SK-N-SH treated with all-trans-retinoic acid at 6 μM for 48 hours (cell line): Measurements from ENCODE around the gene SYDE2.

ENCODE experiments used
- ATAC-seq: fragments of 200-7000 bp; cut with Tn5 transposase; 3 replicates; pipeline ENCODE4 v1.9.1; 2020; ENCODE audit warnings: mild to moderate bottlenecking, moderate library complexity
- ARNTL ChIP-seq: fragments of 450-650 bp; formaldehyde crosslinking; IDR thresholded peaks from 2 replicates; pipeline ENCODE4 v1.5.0; 2020; ENCODE audit warnings: low read depth, mild to moderate bottlenecking, moderate library complexity, borderline replicate concordance
- CSDC2 ChIP-seq: fragments of 250-450 bp; sonication (Bioruptor Pico); IDR thresholded peaks from 2 replicates; pipeline ENCODE4 v1.5.0; 2020; ENCODE audit warnings: mild to moderate bottlenecking, moderate library complexity
- GLIS3 ChIP-seq: fragments of 250-450 bp; sonication (Bioruptor Pico); IDR thresholded peaks from 2 replicates; pipeline ENCODE4 v1.5.0; 2020; ENCODE audit warnings: mild to moderate bottlenecking, moderate library complexity
- ISL1 ChIP-seq: fragments of 250-450 bp; sonication (Bioruptor Pico); IDR thresholded peaks from 2 replicates; pipeline ENCODE4 v2.1.2; 2022; ENCODE audit warnings: mild to moderate bottlenecking, moderate library complexity
- OSR1 ChIP-seq: fragments of 250-450 bp; sonication (Bioruptor Pico); IDR thresholded peaks from 2 replicates; pipeline ENCODE4 v1.8.0; 2022; ENCODE audit warnings: moderate library complexity, mild to moderate bottlenecking, inconsistent platforms
- PPARA ChIP-seq: fragments of 250-450 bp; sonication (Bioruptor Pico); IDR thresholded peaks from 2 replicates; pipeline ENCODE4 v1.5.0; 2020; ENCODE audit warnings: mild to moderate bottlenecking, borderline replicate concordance
- RARB ChIP-seq: fragments of 250-450 bp; sonication (Bioruptor Pico); IDR thresholded peaks from 2 replicates; pipeline ENCODE4 v1.8.0; 2021; ENCODE audit warnings: mild to moderate bottlenecking, moderate library complexity
- SNAI2 ChIP-seq: fragments of 250-450 bp; sonication (Bioruptor Pico); IDR thresholded peaks from 2 replicates; pipeline ENCODE4 v1.5.0; 2020; ENCODE audit warnings: mild to moderate bottlenecking, moderate library complexity
- TCF4 ChIP-seq: fragments of 250-450 bp; sonication (Bioruptor Pico); IDR thresholded peaks from 2 replicates; pipeline ENCODE4 v1.8.0; 2021; ENCODE audit warnings: mild to moderate bottlenecking, moderate library complexity, borderline replicate concordance
- TOX ChIP-seq: fragments of 250-450 bp; sonication (Bioruptor Pico); IDR thresholded peaks from 2 replicates; pipeline ENCODE4 v1.8.0; 2021; ENCODE audit warnings: mild to moderate bottlenecking, moderate library complexity, borderline replicate concordance
- ZC3H10 ChIP-seq: fragments of 250-450 bp; sonication (Bioruptor Pico); IDR thresholded peaks from 2 replicates; pipeline ENCODE4 v1.5.1; 2021; ENCODE audit warnings: mild to moderate bottlenecking, moderate library complexity
- ZFP30 ChIP-seq: fragments of 450-650 bp; formaldehyde crosslinking; IDR thresholded peaks from 2 replicates; pipeline ENCODE4 v1.5.0; 2022; ENCODE audit warnings: mild to moderate bottlenecking, moderate library complexity
- ZNF70 ChIP-seq: fragments of 450-650 bp; formaldehyde crosslinking; IDR thresholded peaks from 2 replicates; pipeline ENCODE4 v1.5.0; 2020; ENCODE audit warnings: mild to moderate bottlenecking, moderate library complexity
- ZNF8 ChIP-seq: fragments of 450-650 bp; formaldehyde crosslinking; IDR thresholded peaks from 2 replicates; pipeline ENCODE4 v1.5.0; 2020; ENCODE audit warnings: mild to moderate bottlenecking, moderate library complexity
- TF ChIP-seq, protein P1 (sequence below): fragments of 250-450 bp; sonication (Bioruptor Pico); IDR thresholded peaks from 2 replicates; pipeline ENCODE4 v1.5.0; 2020; ENCODE audit warnings: mild to moderate bottlenecking, moderate library complexity
- TF ChIP-seq, protein P2 (sequence below): fragments of 250-450 bp; sonication (Bioruptor Pico); IDR thresholded peaks from 2 replicates; pipeline ENCODE4 v1.8.0; 2021; ENCODE audit warnings: low read depth, mild to moderate bottlenecking, moderate library complexity, borderline replicate concordance
- TF ChIP-seq, protein P3 (sequence below): fragments of 250-450 bp; sonication (Bioruptor Pico); IDR thresholded peaks from 2 replicates; pipeline ENCODE4 v1.8.0; 2020; ENCODE audit warnings: mild to moderate bottlenecking, moderate library complexity, borderline replicate concordance
- TF ChIP-seq, protein P4 (sequence below): fragments of 250-450 bp; sonication (Bioruptor Pico); IDR thresholded peaks from 2 replicates; pipeline ENCODE4 v1.5.1; 2021; ENCODE audit warnings: mild to moderate bottlenecking, moderate library complexity
- TF ChIP-seq, protein P5 (sequence below): fragments of 250-450 bp; sonication (Bioruptor Pico); IDR thresholded peaks from 2 replicates; pipeline ENCODE4 v1.5.1; 2020; ENCODE audit warnings: low read depth, mild to moderate bottlenecking, moderate library complexity

Gene SYDE2

DNA sequence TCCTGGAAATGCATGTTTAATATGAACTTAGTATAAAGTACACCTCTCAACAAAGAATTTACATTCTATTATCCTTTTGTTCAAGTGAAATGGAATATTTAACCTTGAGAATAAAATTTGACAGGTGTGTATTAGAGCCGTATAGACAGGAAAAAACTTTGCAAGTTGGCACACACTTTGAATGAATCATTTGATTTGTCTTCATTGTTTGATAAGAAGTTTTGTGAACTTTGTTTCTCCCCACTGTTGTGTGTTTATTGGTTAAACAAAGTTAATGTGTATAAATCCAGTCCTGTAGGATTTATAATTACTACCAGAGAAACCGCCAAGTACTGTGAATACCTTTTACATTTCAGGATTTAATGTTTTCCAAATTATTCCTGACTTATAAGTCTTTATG lies 2.0 kb downstream of the SYDE2 start (continued):
- TF ChIP-seq PPARA (CRISPR knock-in tag) (no peak), CSDC2 (CRISPR knock-in tag) (no peak)
- TF ChIP-seq, protein P1, sequence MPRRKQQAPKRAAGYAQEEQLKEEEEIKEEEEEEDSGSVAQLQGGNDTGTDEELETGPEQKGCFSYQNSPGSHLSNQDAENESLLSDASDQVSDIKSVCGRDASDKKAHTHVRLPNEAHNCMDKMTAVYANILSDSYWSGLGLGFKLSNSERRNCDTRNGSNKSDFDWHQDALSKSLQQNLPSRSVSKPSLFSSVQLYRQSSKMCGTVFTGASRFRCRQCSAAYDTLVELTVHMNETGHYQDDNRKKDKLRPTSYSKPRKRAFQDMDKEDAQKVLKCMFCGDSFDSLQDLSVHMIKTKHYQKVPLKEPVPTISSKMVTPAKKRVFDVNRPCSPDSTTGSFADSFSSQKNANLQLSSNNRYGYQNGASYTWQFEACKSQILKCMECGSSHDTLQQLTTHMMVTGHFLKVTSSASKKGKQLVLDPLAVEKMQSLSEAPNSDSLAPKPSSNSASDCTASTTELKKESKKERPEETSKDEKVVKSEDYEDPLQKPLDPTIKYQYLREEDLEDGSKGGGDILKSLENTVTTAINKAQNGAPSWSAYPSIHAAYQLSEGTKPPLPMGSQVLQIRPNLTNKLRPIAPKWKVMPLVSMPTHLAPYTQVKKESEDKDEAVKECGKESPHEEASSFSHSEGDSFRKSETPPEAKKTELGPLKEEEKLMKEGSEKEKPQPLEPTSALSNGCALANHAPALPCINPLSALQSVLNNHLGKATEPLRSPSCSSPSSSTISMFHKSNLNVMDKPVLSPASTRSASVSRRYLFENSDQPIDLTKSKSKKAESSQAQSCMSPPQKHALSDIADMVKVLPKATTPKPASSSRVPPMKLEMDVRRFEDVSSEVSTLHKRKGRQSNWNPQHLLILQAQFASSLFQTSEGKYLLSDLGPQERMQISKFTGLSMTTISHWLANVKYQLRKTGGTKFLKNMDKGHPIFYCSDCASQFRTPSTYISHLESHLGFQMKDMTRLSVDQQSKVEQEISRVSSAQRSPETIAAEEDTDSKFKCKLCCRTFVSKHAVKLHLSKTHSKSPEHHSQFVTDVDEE: no peak
- TF ChIP-seq, all 23 proteins: peak for 0

DNA sequence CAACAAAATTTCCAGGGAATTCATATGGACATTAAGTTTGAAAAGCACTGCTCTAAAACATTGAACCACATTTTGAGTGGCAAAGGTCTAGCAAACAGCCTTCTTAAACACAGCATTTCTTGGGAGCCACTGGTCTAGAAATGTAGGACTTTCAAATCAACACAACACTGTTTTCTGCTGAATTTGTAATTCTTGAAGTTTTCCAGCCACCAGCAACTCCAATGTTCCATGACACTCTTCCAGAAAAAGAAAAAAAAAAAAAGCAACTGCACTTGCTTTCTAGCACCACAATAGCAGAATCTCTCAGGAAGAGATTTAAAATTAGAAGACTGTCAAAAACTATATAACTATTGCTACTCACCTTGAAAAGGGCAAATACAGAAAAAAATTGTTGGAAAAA lies 4.5 kb downstream of the SYDE2 start:
- no peak for TF ChIP-seq CSDC2 (CRISPR knock-in tag)
- TF ChIP-seq, protein P2, sequence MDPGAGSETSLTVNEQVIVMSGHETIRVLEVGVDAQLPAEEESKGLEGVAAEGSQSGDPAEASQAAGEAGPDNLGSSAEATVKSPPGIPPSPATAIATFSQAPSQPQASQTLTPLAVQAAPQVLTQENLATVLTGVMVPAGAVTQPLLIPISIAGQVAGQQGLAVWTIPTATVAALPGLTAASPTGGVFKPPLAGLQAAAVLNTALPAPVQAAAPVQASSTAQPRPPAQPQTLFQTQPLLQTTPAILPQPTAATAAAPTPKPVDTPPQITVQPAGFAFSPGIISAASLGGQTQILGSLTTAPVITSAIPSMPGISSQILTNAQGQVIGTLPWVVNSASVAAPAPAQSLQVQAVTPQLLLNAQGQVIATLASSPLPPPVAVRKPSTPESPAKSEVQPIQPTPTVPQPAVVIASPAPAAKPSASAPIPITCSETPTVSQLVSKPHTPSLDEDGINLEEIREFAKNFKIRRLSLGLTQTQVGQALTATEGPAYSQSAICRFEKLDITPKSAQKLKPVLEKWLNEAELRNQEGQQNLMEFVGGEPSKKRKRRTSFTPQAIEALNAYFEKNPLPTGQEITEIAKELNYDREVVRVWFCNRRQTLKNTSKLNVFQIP (CRISPR knock-in tag): no peak
- no peak for TF ChIP-seq TOX
- TF ChIP-seq ZNF8 (CRISPR knock-in tag): no peak
- no peak for TF ChIP-seq OSR1 (CRISPR knock-in tag)
- TF ChIP-seq TCF4 (CRISPR knock-in tag): no peak
- TF ChIP-seq, protein P3, sequence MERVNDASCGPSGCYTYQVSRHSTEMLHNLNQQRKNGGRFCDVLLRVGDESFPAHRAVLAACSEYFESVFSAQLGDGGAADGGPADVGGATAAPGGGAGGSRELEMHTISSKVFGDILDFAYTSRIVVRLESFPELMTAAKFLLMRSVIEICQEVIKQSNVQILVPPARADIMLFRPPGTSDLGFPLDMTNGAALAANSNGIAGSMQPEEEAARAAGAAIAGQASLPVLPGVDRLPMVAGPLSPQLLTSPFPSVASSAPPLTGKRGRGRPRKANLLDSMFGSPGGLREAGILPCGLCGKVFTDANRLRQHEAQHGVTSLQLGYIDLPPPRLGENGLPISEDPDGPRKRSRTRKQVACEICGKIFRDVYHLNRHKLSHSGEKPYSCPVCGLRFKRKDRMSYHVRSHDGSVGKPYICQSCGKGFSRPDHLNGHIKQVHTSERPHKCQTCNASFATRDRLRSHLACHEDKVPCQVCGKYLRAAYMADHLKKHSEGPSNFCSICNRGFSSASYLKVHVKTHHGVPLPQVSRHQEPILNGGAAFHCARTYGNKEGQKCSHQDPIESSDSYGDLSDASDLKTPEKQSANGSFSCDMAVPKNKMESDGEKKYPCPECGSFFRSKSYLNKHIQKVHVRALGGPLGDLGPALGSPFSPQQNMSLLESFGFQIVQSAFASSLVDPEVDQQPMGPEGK (CRISPR knock-in tag): no peak
- no peak for TF ChIP-seq GLIS3 (CRISPR knock-in tag)
- TF ChIP-seq PPARA (CRISPR knock-in tag): no peak
- no peak for TF ChIP-seq ZC3H10
- no peak for TF ChIP-seq ZFP30
- TF ChIP-seq, protein P1: no peak
- TF ChIP-seq, protein P4, sequence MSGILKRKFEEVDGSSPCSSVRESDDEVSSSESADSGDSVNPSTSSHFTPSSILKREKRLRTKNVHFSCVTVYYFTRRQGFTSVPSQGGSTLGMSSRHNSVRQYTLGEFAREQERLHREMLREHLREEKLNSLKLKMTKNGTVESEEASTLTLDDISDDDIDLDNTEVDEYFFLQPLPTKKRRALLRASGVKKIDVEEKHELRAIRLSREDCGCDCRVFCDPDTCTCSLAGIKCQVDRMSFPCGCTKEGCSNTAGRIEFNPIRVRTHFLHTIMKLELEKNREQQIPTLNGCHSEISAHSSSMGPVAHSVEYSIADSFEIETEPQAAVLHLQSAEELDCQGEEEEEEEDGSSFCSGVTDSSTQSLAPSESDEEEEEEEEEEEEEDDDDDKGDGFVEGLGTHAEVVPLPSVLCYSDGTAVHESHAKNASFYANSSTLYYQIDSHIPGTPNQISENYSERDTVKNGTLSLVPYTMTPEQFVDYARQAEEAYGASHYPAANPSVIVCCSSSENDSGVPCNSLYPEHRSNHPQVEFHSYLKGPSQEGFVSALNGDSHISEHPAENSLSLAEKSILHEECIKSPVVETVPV (CRISPR knock-in tag): no peak
- no peak for ATAC-seq

DNA sequence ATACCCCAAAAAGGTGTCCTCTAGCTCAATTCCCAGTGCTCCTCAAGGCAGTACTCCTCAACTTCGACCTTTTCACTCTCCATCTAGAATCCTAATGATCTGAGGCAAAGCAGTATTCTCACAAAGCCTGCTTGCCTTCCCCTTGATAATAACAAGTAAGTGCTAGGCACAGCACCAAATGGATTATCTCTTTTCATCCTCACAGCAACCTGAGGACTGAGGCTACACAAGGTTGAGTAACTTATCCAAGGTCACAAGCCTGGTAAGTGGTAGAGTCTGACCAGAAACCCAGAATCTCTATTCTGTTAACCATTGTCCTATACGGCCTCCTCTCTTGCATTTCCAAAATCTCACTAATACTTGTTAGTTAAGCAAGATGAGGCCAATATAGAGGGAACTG lies 5.1 kb downstream of the SYDE2 start:
- no peak for ATAC-seq
- TF ChIP-seq TOX (no peak), RARB (CRISPR knock-in tag) (no peak), ARNTL (CRISPR knock-in tag) (no peak), ZC3H10 (no peak), GLIS3 (CRISPR knock-in tag) (no peak), CSDC2 (CRISPR knock-in tag) (no peak), ISL1 (CRISPR knock-in tag) (no peak), ZFP30 (no peak), SNAI2 (CRISPR knock-in tag) (no peak), ZNF70 (CRISPR knock-in tag) (no peak), PPARA (CRISPR knock-in tag) (no peak), OSR1 (CRISPR knock-in tag) (no peak)
- TF ChIP-seq, protein P2 (CRISPR knock-in tag): no peak
- TF ChIP-seq, protein P5, sequence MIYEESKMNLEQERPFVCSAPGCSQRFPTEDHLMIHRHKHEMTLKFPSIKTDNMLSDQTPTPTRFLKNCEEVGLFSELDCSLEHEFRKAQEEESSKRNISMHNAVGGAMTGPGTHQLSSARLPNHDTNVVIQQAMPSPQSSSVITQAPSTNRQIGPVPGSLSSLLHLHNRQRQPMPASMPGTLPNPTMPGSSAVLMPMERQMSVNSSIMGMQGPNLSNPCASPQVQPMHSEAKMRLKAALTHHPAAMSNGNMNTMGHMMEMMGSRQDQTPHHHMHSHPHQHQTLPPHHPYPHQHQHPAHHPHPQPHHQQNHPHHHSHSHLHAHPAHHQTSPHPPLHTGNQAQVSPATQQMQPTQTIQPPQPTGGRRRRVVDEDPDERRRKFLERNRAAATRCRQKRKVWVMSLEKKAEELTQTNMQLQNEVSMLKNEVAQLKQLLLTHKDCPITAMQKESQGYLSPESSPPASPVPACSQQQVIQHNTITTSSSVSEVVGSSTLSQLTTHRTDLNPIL (CRISPR knock-in tag): no peak
- TF ChIP-seq, protein P4 (CRISPR knock-in tag): no peak
